GM12864 (cell line): ENCODE results near the gene CHST12.

ENCODE experiments used
- DNase-seq: peaks from one replicate; pipeline ENCODE4 v3.0.0-alpha.2; 2011; ENCODE audit warnings: low read depth
- H3K4me3 ChIP-seq: 2 replicates; pipeline ENCODE4 v1.5.1; 2011; ENCODE audit warnings: mild to moderate bottlenecking, low read depth, low read length, control low read depth
- CTCF ChIP-seq: IDR thresholded peaks from 2 replicates; pipeline ENCODE4 v1.5.1; 2011; ENCODE audit warnings: low read depth, mild to moderate bottlenecking, moderate library complexity, low read length, control low read depth, inconsistent platforms; ENCODE audit errors: missing control alignments

CHST12 gene

DNA sequence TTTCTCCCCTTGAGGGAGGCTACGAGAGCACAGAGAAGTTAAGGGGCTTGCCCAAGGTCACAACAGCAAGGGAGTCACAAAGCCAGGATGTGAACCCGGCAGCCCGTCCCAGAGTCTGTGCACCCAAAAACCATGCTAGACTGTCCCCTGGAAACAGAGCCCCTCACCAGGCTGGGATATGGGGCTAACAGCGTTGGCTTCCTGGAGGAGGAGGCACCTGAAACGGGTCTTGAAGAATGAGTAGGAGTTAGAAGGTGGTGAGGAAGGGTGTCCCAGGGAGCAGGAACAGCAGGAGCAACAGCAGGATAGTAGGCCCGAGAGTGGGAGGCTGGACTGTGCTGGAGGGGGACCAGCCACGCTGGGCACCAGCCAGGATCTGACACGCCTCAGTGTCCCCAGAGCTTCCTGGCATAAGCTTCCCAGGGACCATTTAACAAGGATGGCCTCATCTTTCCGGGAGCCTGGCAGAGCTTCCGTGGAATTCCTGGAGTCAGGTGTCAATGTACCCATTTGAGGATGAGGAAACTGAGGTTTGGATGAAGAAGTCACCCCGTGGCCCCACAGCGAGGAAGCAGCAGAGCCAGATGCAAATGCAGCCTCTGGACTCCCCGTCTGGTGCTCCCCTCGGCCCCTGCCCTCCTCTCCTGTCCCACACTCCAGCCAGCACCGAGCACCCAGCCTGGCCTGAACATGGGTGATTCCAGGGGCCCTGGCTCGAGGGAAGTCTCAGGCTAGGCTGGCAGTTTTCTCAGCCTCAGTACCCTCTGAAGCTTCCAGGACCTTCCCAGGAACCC is 76.1 kb downstream of the CHST12 start:
- H3K4me3 ChIP-seq: no peak overlapping the region
- no peak for DNase-seq
- TF ChIP-seq CTCF: no peak

DNA sequence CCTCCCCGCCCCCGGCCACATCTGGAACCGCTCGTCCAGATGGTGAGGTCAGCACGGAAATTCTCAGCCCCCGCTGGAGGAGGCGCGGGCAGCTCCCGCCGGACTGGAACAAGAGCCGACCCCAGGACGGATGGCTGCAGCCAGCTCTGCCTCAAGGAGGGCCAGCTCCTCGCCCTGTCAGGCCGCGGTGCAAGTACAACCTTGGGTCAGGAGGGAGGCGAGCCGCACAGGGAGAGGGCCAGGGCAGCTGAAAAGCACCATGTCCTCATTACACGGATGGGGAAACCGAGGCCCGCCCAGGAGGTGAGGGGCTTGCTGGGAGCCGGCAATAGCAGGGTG is 76.6 kb downstream of the CHST12 start:
- H3K4me3 ChIP-seq: no peak overlapping the region
- no peak for DNase-seq
- no peak for TF ChIP-seq CTCF

DNA sequence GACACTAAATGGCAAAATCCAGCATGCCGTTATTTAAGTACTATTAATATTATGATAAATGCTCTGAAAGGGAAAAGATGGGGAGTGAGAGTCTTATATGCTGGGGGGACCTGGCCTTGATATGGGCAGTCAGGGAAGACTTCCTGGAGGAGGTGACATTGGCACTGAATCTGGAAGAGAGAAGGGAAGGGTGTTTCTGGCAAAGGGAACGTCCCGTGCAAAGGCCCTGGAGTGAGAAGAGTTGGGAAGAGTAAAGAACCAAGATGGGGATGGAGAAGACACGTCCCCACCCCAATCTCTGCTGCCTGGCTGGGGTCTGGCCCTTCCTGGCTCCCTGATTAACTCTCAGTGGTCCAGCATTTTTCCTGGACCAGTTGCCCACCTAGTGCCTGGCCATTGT is 77.8 kb downstream of the CHST12 start:
- no peak for TF ChIP-seq CTCF
- no peak for DNase-seq
- no peak overlapping the region for H3K4me3 ChIP-seq

DNA sequence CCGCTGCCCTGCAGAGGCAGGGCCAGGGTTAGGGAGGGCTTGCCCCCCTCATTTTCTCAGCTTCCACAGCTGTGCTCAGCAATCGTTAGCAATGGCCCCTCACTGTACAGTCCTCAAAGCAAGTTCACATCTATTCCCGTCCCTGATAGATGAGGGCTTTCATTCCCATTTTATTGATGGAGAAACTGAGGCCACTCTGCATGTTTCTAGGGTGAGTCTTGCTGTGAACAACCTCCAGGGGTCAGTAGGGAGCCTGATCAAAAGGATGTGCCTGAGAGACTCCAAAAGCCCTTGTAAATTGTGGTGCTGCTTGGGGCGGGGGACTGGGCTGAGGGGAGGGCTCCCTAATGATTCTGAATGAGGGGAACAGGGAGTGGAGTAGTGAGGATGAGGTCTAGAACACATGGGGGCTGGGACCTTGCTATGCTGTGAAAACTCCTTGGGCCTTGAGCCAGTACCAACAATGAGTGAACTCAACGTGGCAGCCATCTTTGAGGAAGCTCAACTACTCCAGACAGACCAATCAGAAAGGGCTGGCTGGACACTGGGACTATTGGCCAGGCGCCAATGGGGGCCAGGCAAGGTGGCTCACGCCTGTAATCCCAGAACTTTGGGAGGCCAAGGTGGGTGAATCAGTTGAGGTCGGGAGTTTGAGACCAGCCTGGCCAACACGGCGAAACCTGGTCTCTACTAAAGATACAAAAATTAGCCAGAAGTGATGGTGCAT is 79.5 kb downstream of the CHST12 start:
- peak; percentile 17 for TF ChIP-seq CTCF
- H3K4me3 ChIP-seq: no peak overlapping the region
- DNase-seq: no peak

- no peak for TF ChIP-seq CTCF
- DNase-seq: no peak
- H3K4me3 ChIP-seq: no peak overlapping the region
These were observed 80.1 kb downstream of the CHST12 start for GRCh38 chr7:2483494-2483893.

DNA sequence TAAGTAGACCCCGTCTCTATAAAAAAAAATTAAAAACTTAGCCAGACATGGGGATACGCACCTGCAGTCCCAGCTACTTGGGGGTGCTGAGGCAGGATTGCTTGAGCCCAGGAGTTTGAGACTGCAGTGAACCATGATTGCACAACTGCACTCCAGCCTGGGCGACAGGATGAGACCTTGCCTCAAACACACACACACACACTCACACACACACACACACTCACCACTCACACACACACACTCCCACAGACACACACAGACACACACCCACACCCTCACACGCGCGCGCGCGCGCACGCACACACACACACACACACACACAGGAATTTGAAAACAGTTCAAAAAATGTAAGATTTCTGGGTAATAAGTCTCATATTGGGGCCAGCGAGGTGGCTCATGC is 81.5 kb downstream of the CHST12 start:
- no peak for DNase-seq
- no peak overlapping the region for H3K4me3 ChIP-seq
- no peak for TF ChIP-seq CTCF
